Smooth muscle cell (in vitro differentiated cells): Measurements from ENCODE around the gene NCS1. TPM values are rescaled to one million over a fixed set of nuclear protein-coding genes. Genes with fewer than 3 reads are reported as not detected.
A peak's percentile ranks its signal among the peaks of the same experiment; 100 is the strongest.

Experiments used
- DNase-seq: peaks from one replicate; lab custom pipeline; 2025; ENCODE audit not compliant: unreplicated experiment; lab: John Stamatoyannopoulos, UW
- H2AFZ ChIP-seq: fragments of 200-600 bp; sonication (generic); 2 replicates; pipeline ENCODE4 v1.6.0; 2016; ENCODE audit warnings: antibody characterized with exemption, low read depth, mild to moderate bottlenecking
- H3F3A ChIP-seq: fragments of 200-600 bp; sonication (generic); 2 replicates; pipeline ENCODE4 v1.6.0; 2017; ENCODE audit warnings: antibody characterized with exemption, low read depth
- H3K27ac ChIP-seq: fragments of 200-600 bp; sonication (generic); 2 replicates; pipeline ENCODE4 v1.5.1; 2016; ENCODE audit warnings: low read depth, mild to moderate bottlenecking
- H3K27me3 ChIP-seq: fragments of 200-600 bp; sonication (generic); 2 replicates; pipeline ENCODE4 v1.6.1; 2016; ENCODE audit warnings: low read depth, mild to moderate bottlenecking
- H3K36me3 ChIP-seq: fragments of 200-600 bp; sonication (generic); 2 replicates; pipeline ENCODE4 v1.5.1; 2016; ENCODE audit warnings: low read depth
- H3K4me1 ChIP-seq: fragments of 200-600 bp; sonication (generic); 2 replicates; pipeline ENCODE4 v1.5.1; 2016; ENCODE audit warnings: low read depth
- H3K4me2 ChIP-seq: fragments of 200-600 bp; sonication (generic); 2 replicates; pipeline ENCODE4 v1.6.0; 2016; ENCODE audit warnings: mild to moderate bottlenecking
- H3K4me3 ChIP-seq: fragments of 200-600 bp; sonication (generic); 2 replicates; pipeline ENCODE4 v1.5.1; 2016; ENCODE audit warnings: mild to moderate bottlenecking
- H3K79me2 ChIP-seq: fragments of 200-600 bp; sonication (generic); 2 replicates; pipeline ENCODE4 v1.6.0; 2016; ENCODE audit warnings: low read depth, mild to moderate bottlenecking
- H3K9ac ChIP-seq: fragments of 200-600 bp; sonication (generic); 2 replicates; pipeline ENCODE4 v1.6.0; 2016; ENCODE audit warnings: low read depth
- H3K9me3 ChIP-seq: fragments of 200-600 bp; sonication (generic); replicated peaks from 2 replicates; pipeline ENCODE4 v1.5.1; 2016; ENCODE audit warnings: low read depth
- H4K20me1 ChIP-seq: fragments of 200-600 bp; sonication (generic); 2 replicates; pipeline ENCODE4 v1.6.0; 2016; ENCODE audit warnings: low read depth
- CTCF ChIP-seq: fragments of 200-600 bp; sonication (generic); IDR thresholded peaks from 2 replicates; pipeline ENCODE4 v1.5.1; 2017; ENCODE audit warnings: borderline replicate concordance, mild to moderate bottlenecking, antibody characterized with exemption; ENCODE audit not compliant: insufficient read depth, poor library complexity, severe bottlenecking
- WGBS: methylation state at CpG from one replicate; pipeline ENCODE4 v1.1.7; 2016; ENCODE audit warnings: low lambda C conversion rate; 5-methylcytosine and 5-hydroxymethylcytosine counted together
- polyA plus RNA-seq: library from polyadenylated mRNA; unstranded; fragments of >200 nt; fragmentation: Nextera tagmentation; extraction: Ambion mirVana; gene quantifications from 2 replicates; pipeline ENCODE4 v1.2.1, GENCODE V29; 2016
- total RNA-seq: library from RNA; depleted of rRNA; stranded (reverse); fragments of >200 nt; gene quantifications from 2 replicates; pipeline ENCODE4 v1.2.3, GENCODE V29; 2014

The NCS1 gene
- total and polyA plus RNA-seq, 2 experiments from 2014 or later = 28.0 to 59.3 TPM

GRCh38 chr9:130215341-130216119 lies 43.3 kb downstream of the NCS1 start:
- Histone ChIP-seq H4K20me1 (peaks cover 97% of the 10 kb centered on the region), H2AFZ (no peak overlapping the region), H3F3A (no peaks in the 10 kb centered on the region), H3K9me3 (no peaks in the 10 kb centered on the region), H3K79me2 (peaks cover 25% of the 10 kb centered on the region), H3K4me2 (no peak overlapping the region), H3K27me3 (no peaks in the 10 kb centered on the region), H3K27ac (no peak overlapping the region), H3K4me3 (no peak overlapping the region), H3K36me3 (no peaks in the 10 kb centered on the region), H3K9ac (no peak overlapping the region), H3K4me1 (peaks cover 4% of the 10 kb centered on the region)
- WGBS = 84% methylated on average over 13 of the region's 16 CpGs
- no peak for TF ChIP-seq CTCF
- no peak for DNase-seq

- TF ChIP-seq CTCF = no peak
- H3K4me1 ChIP-seq = peaks cover 4% of the 10 kb centered on the region
- H3K27ac ChIP-seq = no peak overlapping the region
- peaks cover 8% of the 10 kb centered on the region for H3K79me2 ChIP-seq
- H3K9me3 ChIP-seq = no peaks in the 10 kb centered on the region
- H3F3A ChIP-seq = no peaks in the 10 kb centered on the region
- no peaks in the 10 kb centered on the region for H3K27me3 ChIP-seq
- no peak for DNase-seq
- peaks cover 79% of the 10 kb centered on the region for H4K20me1 ChIP-seq
- H3K9ac ChIP-seq = no peak overlapping the region
- H3K4me2 ChIP-seq = no peak overlapping the region
- no peak overlapping the region for H3K4me3 ChIP-seq
- no peak overlapping the region for H2AFZ ChIP-seq
- H3K36me3 ChIP-seq = no peaks in the 10 kb centered on the region
- WGBS = 98% methylated on average over 10 of the region's 10 CpGs
These were observed 45.6 kb downstream of the NCS1 start for GRCh38 chr9:130217838-130218237.

GRCh38 chr9:130219661-130220096 lies 47.5 kb downstream of the NCS1 start:
- Histone ChIP-seq H3K27ac (peak overlapping the region; percentile 19), H3F3A (no peaks in the 10 kb centered on the region), H2AFZ (no peak overlapping the region), H3K9me3 (no peaks in the 10 kb centered on the region), H3K4me3 (no peak overlapping the region), H3K79me2 (peaks cover 5% of the 10 kb centered on the region), H3K4me1 (no peaks in the 10 kb centered on the region), H4K20me1 (peaks cover 60% of the 10 kb centered on the region), H3K27me3 (no peaks in the 10 kb centered on the region), H3K36me3 (no peaks in the 10 kb centered on the region), H3K4me2 (no peak overlapping the region), H3K9ac (no peak overlapping the region)
- TF ChIP-seq CTCF = no peak
- DNase-seq = no peak
- WGBS = 94% methylated on average over 16 of the region's 16 CpGs

GRCh38 chr9:130220352-130220751 lies 48.1 kb downstream of the NCS1 start:
- peak overlapping the region; percentile 6 for H3K4me2 ChIP-seq
- no peaks in the 10 kb centered on the region for H3K36me3 ChIP-seq
- H2AFZ ChIP-seq = no peak overlapping the region
- TF ChIP-seq CTCF = no peak
- no peak overlapping the region for H3K4me3 ChIP-seq
- H3K4me1 ChIP-seq = no peaks in the 10 kb centered on the region
- H3K9ac ChIP-seq = no peak overlapping the region
- no peaks in the 10 kb centered on the region for H3K27me3 ChIP-seq
- H3K9me3 ChIP-seq = no peaks in the 10 kb centered on the region
- H3K79me2 ChIP-seq = peaks cover 5% of the 10 kb centered on the region
- peaks cover 54% of the 10 kb centered on the region for H4K20me1 ChIP-seq
- no peaks in the 10 kb centered on the region for H3F3A ChIP-seq
- no peak for DNase-seq
- WGBS = 34% methylated on average over 9 of the region's 9 CpGs
- H3K27ac ChIP-seq = no peak overlapping the region
